K562 (cell line): Measurements from ENCODE around the gene CD14. TPM values are rescaled to one million over a fixed set of nuclear protein-coding genes. Genes with fewer than 3 reads are reported as not detected.
A peak's percentile ranks its signal among the peaks of the same experiment; 100 is the strongest.

Source experiments
- CUX1 ChIP-seq: fragments of 200-800 bp; sonication (Bioruptor generic); IDR thresholded peaks from 2 replicates; pipeline ENCODE4 v1.6.1; 2016; ENCODE audit warnings: missing genetic modification characterization, missing compliant biosample characterization
- HOXB6 ChIP-seq: fragments of 250-450 bp; sonication (Bioruptor Pico); IDR thresholded peaks from 2 replicates; pipeline ENCODE4 v1.5.1; 2022; ENCODE audit warnings: mild to moderate bottlenecking, borderline replicate concordance
- KHSRP ChIP-seq: fragments of 450-650 bp; IDR thresholded peaks from 2 replicates; pipeline ENCODE4 v1.6.1; 2017
- SOX6 ChIP-seq: fragments of 450-650 bp; IDR thresholded peaks from 2 replicates; pipeline ENCODE4 v1.6.1; 2014; ENCODE audit warnings: mild to moderate bottlenecking
- SRF ChIP-seq, 2 experiments: fragments of 250-450, 450-650 bp in 1 of 2; sonication (Bioruptor Pico) in 1 of 2; sonication (generic) in 1 of 2; formaldehyde crosslinking; IDR thresholded peaks; 2 replicates each; pipeline versions ENCODE4 v1.5.0 to v1.5.1; 2020 to 2022; ENCODE audit warnings: mild to moderate bottlenecking in 1 of 2, missing genetic modification reagents in 1 of 2
- TAL1 ChIP-seq: fragments of 450-650 bp; IDR thresholded peaks from 2 replicates; pipeline ENCODE4 v1.6.1; 2016; ENCODE audit warnings: mild to moderate bottlenecking
- YBX1 ChIP-seq: fragments of 450-650 bp; IDR thresholded peaks from 2 replicates; pipeline ENCODE4 v1.7.1; 2016; ENCODE audit warnings: mild to moderate bottlenecking
- ZBTB17 ChIP-seq: fragments of 450-650 bp; formaldehyde crosslinking; IDR thresholded peaks from 2 replicates; pipeline ENCODE4 v1.4.0; 2020; ENCODE audit warnings: mild to moderate bottlenecking
- ZC3H4 ChIP-seq: sonication (generic); formaldehyde crosslinking; IDR thresholded peaks from 2 replicates; pipeline ENCODE4 v1.9.0; 2021; ENCODE audit warnings: missing genetic modification reagents, borderline replicate concordance
- ZFP1 ChIP-seq: fragments of 450-650 bp; formaldehyde crosslinking; IDR thresholded peaks from 2 replicates; pipeline ENCODE4 v1.4.0; 2020; ENCODE audit warnings: mild to moderate bottlenecking, mixed read lengths
- ZNF282 ChIP-seq: sonication (generic); formaldehyde crosslinking; IDR thresholded peaks from 2 replicates; pipeline ENCODE4 v1.8.1; 2023; ENCODE audit warnings: missing genetic modification reagents
- ZNF583 ChIP-seq: fragments of 250-450 bp; sonication (Bioruptor Pico); IDR thresholded peaks from 2 replicates; pipeline ENCODE4 v1.4.0; 2020
- polyA plus RNA-seq, 8 experiments: library from polyadenylated mRNA; depleted of rRNA in 4 of 8; stranded (reverse) in 5 of 8; unstranded in 3 of 8; fragments of >200 nt; fragmentation: Nextera tagmentation in 2 of 8; fragmentation: Illumina TruSeq in 1 of 8; extraction: Ambion mirVana in 2 of 8; extraction: Trizol in 1 of 8; gene quantifications; 2 replicates each; pipeline versions ENCODE4 v1.2.1 to v1.2.3, GENCODE V29; 2011 to 2014; ENCODE audit warnings: inconsistent platforms in 1 of 8, missing spikeins in 1 of 8
- total RNA-seq, 7 experiments: library from RNA; depleted of rRNA in 6 of 7; stranded (reverse); fragments of >200 nt in 6 of 7; fragmentation: Illumina TruSeq in 2 of 7; extraction: Trizol in 2 of 7; gene quantifications; 2 replicates each; pipeline versions ENCODE4 v1.2.1 to v1.2.3, GENCODE V29; 2011 to 2021; ENCODE audit warnings: low replicate concordance in 1 of 7
- TF ChIP-seq, protein P1 (sequence below), 2 experiments: fragments of 450-650 bp; formaldehyde crosslinking in 1 of 2; IDR thresholded peaks; 2 replicates each; pipeline versions ENCODE4 v1.4.0 to v1.6.1; 2014 to 2020; ENCODE audit warnings: mild to moderate bottlenecking in 2 of 2, borderline replicate concordance in 1 of 2, low read depth in 1 of 2
- TF ChIP-seq, protein P2 (sequence below): fragments of 250-450 bp; sonication (Bioruptor Pico); IDR thresholded peaks from 2 replicates; pipeline ENCODE4 v1.6.1; 2021; ENCODE audit warnings: mild to moderate bottlenecking

CD14 gene
- total and polyA plus RNA-seq, 9 of the 15 experiments (the other 6 are each of a cell fraction or from before 2014, with no cell fraction given) = 0.07 to 0.47 (median 0.14) TPM; not detected in 2

GRCh38 chr5:140639148-140639981 lies 6.4 kb upstream of the CD14 start, which contains the start of gene TMCO6 (continued):
- TF ChIP-seq, protein P1, sequence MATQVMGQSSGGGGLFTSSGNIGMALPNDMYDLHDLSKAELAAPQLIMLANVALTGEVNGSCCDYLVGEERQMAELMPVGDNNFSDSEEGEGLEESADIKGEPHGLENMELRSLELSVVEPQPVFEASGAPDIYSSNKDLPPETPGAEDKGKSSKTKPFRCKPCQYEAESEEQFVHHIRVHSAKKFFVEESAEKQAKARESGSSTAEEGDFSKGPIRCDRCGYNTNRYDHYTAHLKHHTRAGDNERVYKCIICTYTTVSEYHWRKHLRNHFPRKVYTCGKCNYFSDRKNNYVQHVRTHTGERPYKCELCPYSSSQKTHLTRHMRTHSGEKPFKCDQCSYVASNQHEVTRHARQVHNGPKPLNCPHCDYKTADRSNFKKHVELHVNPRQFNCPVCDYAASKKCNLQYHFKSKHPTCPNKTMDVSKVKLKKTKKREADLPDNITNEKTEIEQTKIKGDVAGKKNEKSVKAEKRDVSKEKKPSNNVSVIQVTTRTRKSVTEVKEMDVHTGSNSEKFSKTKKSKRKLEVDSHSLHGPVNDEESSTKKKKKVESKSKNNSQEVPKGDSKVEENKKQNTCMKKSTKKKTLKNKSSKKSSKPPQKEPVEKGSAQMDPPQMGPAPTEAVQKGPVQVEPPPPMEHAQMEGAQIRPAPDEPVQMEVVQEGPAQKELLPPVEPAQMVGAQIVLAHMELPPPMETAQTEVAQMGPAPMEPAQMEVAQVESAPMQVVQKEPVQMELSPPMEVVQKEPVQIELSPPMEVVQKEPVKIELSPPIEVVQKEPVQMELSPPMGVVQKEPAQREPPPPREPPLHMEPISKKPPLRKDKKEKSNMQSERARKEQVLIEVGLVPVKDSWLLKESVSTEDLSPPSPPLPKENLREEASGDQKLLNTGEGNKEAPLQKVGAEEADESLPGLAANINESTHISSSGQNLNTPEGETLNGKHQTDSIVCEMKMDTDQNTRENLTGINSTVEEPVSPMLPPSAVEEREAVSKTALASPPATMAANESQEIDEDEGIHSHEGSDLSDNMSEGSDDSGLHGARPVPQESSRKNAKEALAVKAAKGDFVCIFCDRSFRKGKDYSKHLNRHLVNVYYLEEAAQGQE (IDR thresholded peaks at IDR 0.05; ENCODE audit: borderline replicate concordance) = no peak; the same call in 1 of the 2 replicates
- TF ChIP-seq, protein P1 (CRISPR knock-in tag; IDR thresholded peaks at IDR 0.05; ENCODE audit: low read depth) = no peak
- no peak for TF ChIP-seq KHSRP
- TF ChIP-seq YBX1 = no peak
- TF ChIP-seq, protein P2, sequence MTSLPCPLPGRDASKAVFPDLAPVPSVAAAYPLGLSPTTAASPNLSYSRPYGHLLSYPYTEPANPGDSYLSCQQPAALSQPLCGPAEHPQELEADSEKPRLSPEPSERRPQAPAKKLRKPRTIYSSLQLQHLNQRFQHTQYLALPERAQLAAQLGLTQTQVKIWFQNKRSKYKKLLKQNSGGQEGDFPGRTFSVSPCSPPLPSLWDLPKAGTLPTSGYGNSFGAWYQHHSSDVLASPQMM (CRISPR knock-in tag) = no peak
- TF ChIP-seq SOX6 = peak; percentile 76; the same call in 1 of the 2 replicates
- no peak for TF ChIP-seq HOXB6 (CRISPR knock-in tag)
- TF ChIP-seq ZBTB17 (CRISPR knock-in tag) = no peak; the same call in 1 of the 2 replicates
- no peak for TF ChIP-seq TAL1
- TF ChIP-seq ZC3H4 (CRISPR knock-in tag) = no peak
- TF ChIP-seq ZNF282 (CRISPR knock-in tag) = peak; percentile 69; the same call in 1 of the 2 replicates
- no peak; a peak in 1 of 4 replicates for TF ChIP-seq SRF (CRISPR knock-in tag; IDR thresholded peaks at IDR 0.05)
- peak; percentile 80; the same call in 1 of the 2 replicates for TF ChIP-seq CUX1 (CRISPR knock-in tag)
- no peak for TF ChIP-seq ZFP1 (CRISPR knock-in tag)
- no peak for TF ChIP-seq ZNF583 (CRISPR knock-in tag)
